BE2C (cell line): ENCODE data around the gene TRA2A.
"Not testable (repeated sequence)": the region's sequence is repeated elsewhere in the genome, so short reads cannot be mapped to it uniquely, and the experiment has no call there.

Source experiments
- DNase-seq: peaks from one replicate; pipeline ENCODE4 v3.0.0-alpha.2; 2020
- H3K27me3 ChIP-seq: fragments of 250-450 bp; sonication (Bioruptor Pico); 2 replicates; pipeline ENCODE4 v1.5.1; 2020; ENCODE audit warnings: mild to moderate bottlenecking
- H3K36me3 ChIP-seq: fragments of 250-450 bp; sonication (Bioruptor Pico); 2 replicates; pipeline ENCODE4 v1.5.1; 2020; ENCODE audit warnings: mild to moderate bottlenecking
- H3K4me1 ChIP-seq: fragments of 250-450 bp; sonication (Bioruptor Pico); 2 replicates; pipeline ENCODE4 v1.5.1; 2020
- H3K4me3 ChIP-seq: 2 replicates; pipeline ENCODE4 v1.5.1; 2011; ENCODE audit warnings: low read depth, low read length
- H3K9me3 ChIP-seq: fragments of 250-450 bp; sonication (Bioruptor Pico); 2 replicates; pipeline ENCODE4 v1.5.1; 2020
- CTCF ChIP-seq: IDR thresholded peaks from 2 replicates; pipeline ENCODE4 v1.5.1; 2012; ENCODE audit warnings: mild to moderate bottlenecking, low read depth, low read length

TRA2A gene

GRCh38 chr7:23523486-23524075, 8.2 kb downstream of the TRA2A start:
- Histone ChIP-seq H3K4me1 (no peaks in the 10 kb centered on the region; the same call in 1 of the 2 replicates), H3K9me3 (no peaks in the 10 kb centered on the region), H3K36me3 (peaks cover 41% of the 10 kb centered on the region), H3K4me3 (no peak overlapping the region), H3K27me3 (no peaks in the 10 kb centered on the region)
- no peak for DNase-seq
- TF ChIP-seq CTCF = no peak

- DNase-seq = peak; percentile 40
- peak; percentile 41 for TF ChIP-seq CTCF
- H3K27me3 ChIP-seq = no peaks in the 10 kb centered on the region
- no peaks in the 10 kb centered on the region for H3K9me3 ChIP-seq
- no peaks in the 10 kb centered on the region; the same call in 1 of the 2 replicates for H3K4me1 ChIP-seq
- H3K36me3 ChIP-seq = peaks cover 61% of the 10 kb centered on the region
- no peak overlapping the region for H3K4me3 ChIP-seq
These were observed 11.2 kb downstream of the TRA2A start for GRCh38 chr7:23520582-23520981.

- Histone ChIP-seq H3K4me3 (no peak overlapping the region), H3K27me3 (no peaks in the 10 kb centered on the region), H3K4me1 (no peaks in the 10 kb centered on the region), H3K9me3 (no peaks in the 10 kb centered on the region), H3K36me3 (peaks cover 92% of the 10 kb centered on the region)
- DNase-seq = no peak
- no peak for TF ChIP-seq CTCF
These were observed 17.0 kb downstream of the TRA2A start for GRCh38 chr7:23514755-23515154.

- not testable (repeated sequence) for H3K4me3 ChIP-seq, H3K27me3 ChIP-seq, H3K9me3 ChIP-seq, H3K4me1 ChIP-seq, DNase-seq
- peaks cover 92% of the 10 kb centered on the region for H3K36me3 ChIP-seq
These were observed 18.0 kb downstream of the TRA2A start for GRCh38 chr7:23513746-23514145.

GRCh38 chr7:23494009-23494408, 37.8 kb downstream of the TRA2A start:
- Histone ChIP-seq H3K9me3 (no peaks in the 10 kb centered on the region), H3K27me3 (no peaks in the 10 kb centered on the region), H3K36me3 (no peaks in the 10 kb centered on the region; the same call in 1 of the 2 replicates), H3K4me1 (no peaks in the 10 kb centered on the region), H3K4me3 (no peak overlapping the region)
- TF ChIP-seq CTCF = no peak
- DNase-seq = no peak

- DNase-seq = no peak
- Histone ChIP-seq H3K4me1 (no peaks in the 10 kb centered on the region), H3K36me3 (no peaks in the 10 kb centered on the region; the same call in 1 of the 2 replicates), H3K27me3 (no peaks in the 10 kb centered on the region), H3K4me3 (no peak overlapping the region; the same call in 1 of the 2 replicates), H3K9me3 (no peaks in the 10 kb centered on the region)
- no peak for TF ChIP-seq CTCF
These were observed 40.3 kb downstream of the TRA2A start for GRCh38 chr7:23491502-23491901.
